Adrenal gland (tissue), 5 donors: ENCODE measurements around the gene MRGPRD.

Experiments
- POLR2A ChIP-seq, 2 donors: fragments of 450-650 bp; IDR thresholded peaks; one replicate each; pipeline ENCODE4 v1.6.1; 2017; ENCODE audit warnings: antibody characterized with exemption in 2 of 2, mild to moderate bottlenecking in 2 of 2, moderate library complexity in 1 of 2
- TF ChIP-seq, protein P1 (sequence below), 6 experiments: fragments of 450-650 bp in 4 of 6; fragments of 200-600 bp in 2 of 6; sonication (generic) in 1 of 6; IDR thresholded peaks; 1 replicate in 5 of 6; 2 replicates in 1 of 6; pipeline versions ENCODE4 v1.5.1 to v1.8.0; 2016 to 2021; ENCODE audit warnings: antibody characterized with exemption in 6 of 6, mild to moderate bottlenecking in 2 of 6, moderate library complexity in 1 of 6
- donor health status: DM: no; HTN: no; CAD: no.

DNA sequence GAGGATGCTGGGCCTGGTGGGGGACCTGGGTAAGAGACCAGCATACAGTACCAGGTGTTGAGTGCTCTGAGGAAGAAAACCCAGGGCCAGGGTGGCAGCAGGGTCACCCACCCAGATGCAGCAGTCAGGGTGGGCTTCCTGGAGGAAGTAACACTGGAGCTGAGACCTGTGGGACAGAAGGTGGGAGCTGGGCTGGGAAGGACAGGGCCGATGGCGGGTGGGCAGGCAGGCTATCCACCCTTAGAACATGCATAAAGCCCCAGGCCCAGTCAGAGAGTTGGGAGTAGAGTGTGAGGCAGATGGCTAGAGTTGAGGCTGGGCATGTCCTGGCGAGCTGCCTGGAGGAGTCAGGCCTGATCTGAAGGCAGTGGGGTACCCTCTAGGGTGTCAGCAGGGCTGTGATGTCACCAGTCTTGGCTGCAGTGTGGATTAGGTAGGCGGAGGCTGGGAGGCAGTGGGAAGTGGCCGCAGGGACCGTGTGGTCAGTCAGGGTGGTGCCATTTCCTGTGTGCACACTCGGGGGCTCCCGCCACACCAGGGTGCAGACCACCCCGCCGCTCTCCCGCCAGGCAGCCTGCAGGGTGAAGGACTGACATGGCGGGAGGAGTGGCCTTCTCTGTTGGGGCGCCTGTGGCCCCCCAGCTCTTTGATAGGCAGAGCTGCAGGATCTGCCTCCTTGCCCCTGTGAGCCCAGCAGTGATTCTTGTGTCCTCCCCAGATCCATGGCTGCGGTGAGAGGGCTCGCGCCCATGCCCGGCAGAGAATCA, 41.8 kb downstream of the MRGPRD start:
- TF ChIP-seq, protein P1, sequence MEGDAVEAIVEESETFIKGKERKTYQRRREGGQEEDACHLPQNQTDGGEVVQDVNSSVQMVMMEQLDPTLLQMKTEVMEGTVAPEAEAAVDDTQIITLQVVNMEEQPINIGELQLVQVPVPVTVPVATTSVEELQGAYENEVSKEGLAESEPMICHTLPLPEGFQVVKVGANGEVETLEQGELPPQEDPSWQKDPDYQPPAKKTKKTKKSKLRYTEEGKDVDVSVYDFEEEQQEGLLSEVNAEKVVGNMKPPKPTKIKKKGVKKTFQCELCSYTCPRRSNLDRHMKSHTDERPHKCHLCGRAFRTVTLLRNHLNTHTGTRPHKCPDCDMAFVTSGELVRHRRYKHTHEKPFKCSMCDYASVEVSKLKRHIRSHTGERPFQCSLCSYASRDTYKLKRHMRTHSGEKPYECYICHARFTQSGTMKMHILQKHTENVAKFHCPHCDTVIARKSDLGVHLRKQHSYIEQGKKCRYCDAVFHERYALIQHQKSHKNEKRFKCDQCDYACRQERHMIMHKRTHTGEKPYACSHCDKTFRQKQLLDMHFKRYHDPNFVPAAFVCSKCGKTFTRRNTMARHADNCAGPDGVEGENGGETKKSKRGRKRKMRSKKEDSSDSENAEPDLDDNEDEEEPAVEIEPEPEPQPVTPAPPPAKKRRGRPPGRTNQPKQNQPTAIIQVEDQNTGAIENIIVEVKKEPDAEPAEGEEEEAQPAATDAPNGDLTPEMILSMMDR (IDR thresholded peaks at IDR 0.05): no peak
- TF ChIP-seq POLR2A (IDR thresholded peaks at IDR 0.05): no peak
